Measurements from ENCODE around the gene KLHL5.

GRCh38 chr4:39126256-39127095 lies 64.4 kb downstream of the KLHL5 start:
- TF ChIP-seq, protein P1, sequence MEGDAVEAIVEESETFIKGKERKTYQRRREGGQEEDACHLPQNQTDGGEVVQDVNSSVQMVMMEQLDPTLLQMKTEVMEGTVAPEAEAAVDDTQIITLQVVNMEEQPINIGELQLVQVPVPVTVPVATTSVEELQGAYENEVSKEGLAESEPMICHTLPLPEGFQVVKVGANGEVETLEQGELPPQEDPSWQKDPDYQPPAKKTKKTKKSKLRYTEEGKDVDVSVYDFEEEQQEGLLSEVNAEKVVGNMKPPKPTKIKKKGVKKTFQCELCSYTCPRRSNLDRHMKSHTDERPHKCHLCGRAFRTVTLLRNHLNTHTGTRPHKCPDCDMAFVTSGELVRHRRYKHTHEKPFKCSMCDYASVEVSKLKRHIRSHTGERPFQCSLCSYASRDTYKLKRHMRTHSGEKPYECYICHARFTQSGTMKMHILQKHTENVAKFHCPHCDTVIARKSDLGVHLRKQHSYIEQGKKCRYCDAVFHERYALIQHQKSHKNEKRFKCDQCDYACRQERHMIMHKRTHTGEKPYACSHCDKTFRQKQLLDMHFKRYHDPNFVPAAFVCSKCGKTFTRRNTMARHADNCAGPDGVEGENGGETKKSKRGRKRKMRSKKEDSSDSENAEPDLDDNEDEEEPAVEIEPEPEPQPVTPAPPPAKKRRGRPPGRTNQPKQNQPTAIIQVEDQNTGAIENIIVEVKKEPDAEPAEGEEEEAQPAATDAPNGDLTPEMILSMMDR (conservative IDR thresholded peaks at IDR 0.05; ENCODE audit: low read length): no peak
- TF ChIP-seq EZH2phosphoT487 (IDR thresholded peaks at IDR 0.05; ENCODE audit: borderline replicate concordance, low read depth, low read length): no peak

Data from OCI-LY7 (cell line).